PFSK-1 (cell line): ENCODE data around the gene FFAR3.

Experiments
- POLR2AphosphoS5 ChIP-seq: IDR thresholded peaks from 2 replicates; pipeline ENCODE4 v1.6.1; 2012; ENCODE audit warnings: low read depth, mild to moderate bottlenecking, control low read depth, low read length, moderate library complexity
- REST ChIP-seq, 2 experiments: IDR thresholded peaks; 2 replicates each; pipeline versions ENCODE4 v1.6.1 to v1.8.0; 2011 to 2012; ENCODE audit warnings: low read depth in 2 of 2, low read length in 2 of 2, control low read depth in 1 of 2, inconsistent platforms in 1 of 2, mild to moderate bottlenecking in 1 of 2, moderate library complexity in 1 of 2; ENCODE audit not compliant: insufficient read depth in 1 of 2
- TAF1 ChIP-seq: IDR thresholded peaks from 2 replicates; pipeline ENCODE4 v1.6.1; 2012; ENCODE audit warnings: low read length, control low read depth, borderline replicate concordance; ENCODE audit not compliant: insufficient read depth

GRCh38 chr19:35317464-35318043 lies 40.7 kb upstream of the FFAR3 start:
- TF ChIP-seq POLR2AphosphoS5, result no peak
- TF ChIP-seq REST (IDR thresholded peaks at IDR 0.05; ENCODE audit: insufficient read depth in 1 of 2, low read depth in 2 of 2, low read length in 2 of 2), result no peak
- TF ChIP-seq TAF1, result no peak
